G401 (cell line): ENCODE results near the gene SOX18. TPM values are rescaled to one million over a fixed set of nuclear protein-coding genes. Genes with fewer than 3 reads are reported as not detected.
"Not testable (repeated sequence)": the region's sequence is repeated elsewhere in the genome, so short reads cannot be mapped to it uniquely, and the experiment has no call there.

ENCODE experiments used
- DNase-seq: peaks from one replicate; pipeline ENCODE4 v3.0.0-alpha.2; 2015; ENCODE audit warnings: low spot score
- in situ Hi-C: cut with HindIII; loops from 2 replicates; pipeline ENCODE4 v1.10.0; 2016; ENCODE audit warnings: low sequenced_read_pairs, mixed read lengths
- total RNA-seq: library from RNA; depleted of rRNA; stranded (reverse); fragments of >200 nt; shearing (Covaris generic); gene quantifications from 2 replicates; pipeline ENCODE4 v1.2.3, GENCODE V29; 2014; rRNA removed

The SOX18 gene
- total RNA-seq = 1.2 TPM in 1 of 2 replicates, not detected in the other

GRCh38 chr20:64049060-64049877, at the start of gene SOX18:
SOX18 (minus strand) TSS chr20:64049639; CDS start chr20:64049516, 123 bp downstream.
- in situ Hi-C loops = no loop called here
- DNase-seq = no peak

- DNase-seq = no peak
- in situ Hi-C loops = no loop called here
These were observed 49.1 kb upstream of the SOX18 start for GRCh38 chr20:64098471-64099013.

- in situ Hi-C loops = no loop called here
These were observed 47.1 kb upstream of the SOX18 start for GRCh38 chr20:64096535-64096934.

GRCh38 chr20:64095927-64096326, 46.5 kb upstream of the SOX18 start:
- DNase-seq = no peak
- in situ Hi-C loops = no loop called here

More at GRCh38 chr20:64096535-64096934, 47.1 kb upstream of the SOX18 start:
- DNase-seq = no peak

GRCh38 chr20:64095455-64095854, 46.0 kb upstream of the SOX18 start:
- in situ Hi-C loops = no loop called here
- no peak for DNase-seq

GRCh38 chr20:64093013-64093503, 43.6 kb upstream of the SOX18 start:
- in situ Hi-C loops = no loop called here
- peak; percentile 35 for DNase-seq

- DNase-seq = no peak
- in situ Hi-C loops = no loop called here
These were observed 43.0 kb upstream of the SOX18 start for GRCh38 chr20:64092258-64093012.

GRCh38 chr20:64091770-64092169, 42.3 kb upstream of the SOX18 start:
- peak; percentile 70 for DNase-seq

GRCh38 chr20:64091340-64091739, 41.9 kb upstream of the SOX18 start:
- no peak for DNase-seq
- in situ Hi-C loops = no loop called here

More at GRCh38 chr20:64091770-64092169, 42.3 kb upstream of the SOX18 start:
- in situ Hi-C loops = no loop called here

- DNase-seq = peak; percentile 96
- in situ Hi-C loops = no loop called here
These were observed 40.7 kb upstream of the SOX18 start for GRCh38 chr20:64090165-64090564.

GRCh38 chr20:64088586-64088985, 39.1 kb upstream of the SOX18 start:
- in situ Hi-C loops, DNase-seq: not testable (repeated sequence)

GRCh38 chr20:64087226-64087825, 37.9 kb upstream of the SOX18 start:
- DNase-seq, in situ Hi-C loops: not testable (repeated sequence)

- in situ Hi-C loops = no loop called here
- no peak for DNase-seq
These were observed 37.4 kb upstream of the SOX18 start for GRCh38 chr20:64086801-64087200.

- DNase-seq = no peak
- in situ Hi-C loops = no loop called here
These were observed 35.3 kb upstream of the SOX18 start for GRCh38 chr20:64084685-64085152.

GRCh38 chr20:64083804-64084684, 34.6 kb upstream of the SOX18 start, which contains the start of gene LKAAEAR1:
LKAAEAR1 (minus strand) TSS chr20:64084398; CDS start chr20:64084219, 179 bp downstream.
- peak; percentile 40 for DNase-seq
- in situ Hi-C loops = no loop called here

GRCh38 chr20:64083378-64083803, 34.0 kb upstream of the SOX18 start:
- DNase-seq = peak; percentile 80
- in situ Hi-C loops = no loop called here

GRCh38 chr20:64082820-64083377, 33.5 kb upstream of the SOX18 start:
- no peak for DNase-seq
- in situ Hi-C loops = no loop called here
